ENCODE data around the gene ABCA10.
"Not testable (repeated sequence)": the region's sequence is repeated elsewhere in the genome, so short reads cannot be mapped to it uniquely, and the experiment has no call there.

ABCA10 gene

GRCh38 chr17:69168642-69169041 is 60.0 kb downstream of the ABCA10 start:
- DNase-seq (ENCODE audit: low read depth in 2 of 2) = not testable (repeated sequence)

- no peak for DNase-seq (ENCODE audit: low read depth in 2 of 2)
These were observed 61.7 kb downstream of the ABCA10 start for GRCh38 chr17:69166957-69167356.

- no peak for DNase-seq (ENCODE audit: low read depth in 2 of 2)
These were observed 64.4 kb downstream of the ABCA10 start for GRCh38 chr17:69164206-69164605.

- DNase-seq (ENCODE audit: low read depth in 2 of 2) = no peak
These were observed 69.2 kb downstream of the ABCA10 start for GRCh38 chr17:69159418-69159817.

GRCh38 chr17:69154267-69154666 is 74.4 kb downstream of the ABCA10 start:
- DNase-seq (ENCODE audit: low read depth in 2 of 2) = no peak

- DNase-seq (ENCODE audit: low read depth in 2 of 2) = no peak
These were observed 78.3 kb downstream of the ABCA10 start for GRCh38 chr17:69150333-69150732.

- DNase-seq (ENCODE audit: low read depth in 2 of 2) = no peak
These were observed 81.2 kb downstream of the ABCA10 start for GRCh38 chr17:69147460-69147859.

GRCh38 chr17:69144331-69145255 is 84.0 kb downstream of the ABCA10 start:
- DNase-seq (ENCODE audit: low read depth in 2 of 2) = no peak

- DNase-seq (ENCODE audit: low read depth in 2 of 2) = no peak
These were observed 84.9 kb downstream of the ABCA10 start for GRCh38 chr17:69143683-69144231.

- DNase-seq (ENCODE audit: low read depth in 2 of 2) = no peak
These were observed 85.5 kb downstream of the ABCA10 start for GRCh38 chr17:69143151-69143550.

GRCh38 chr17:69142175-69142802 is 86.3 kb downstream of the ABCA10 start:
- DNase-seq (ENCODE audit: low read depth in 2 of 2) = no peak

- DNase-seq (ENCODE audit: low read depth in 2 of 2) = no peak
These were observed 87.0 kb downstream of the ABCA10 start, which contains the start of gene ABCA6 for GRCh38 chr17:69141431-69142174. Gene ABCA6 (minus strand): TSS chr17:69141895. CDS start chr17:69140703, 1,192 bp downstream.

- DNase-seq (ENCODE audit: low read depth in 2 of 2) = no peak
These were observed 94.5 kb downstream of the ABCA10 start for GRCh38 chr17:69134112-69134511.

GRCh38 chr17:69130627-69131296 is 97.9 kb downstream of the ABCA10 start:
- no peak for DNase-seq (ENCODE audit: low read depth in 2 of 2)

- DNase-seq (ENCODE audit: low read depth in 2 of 2) = no peak
These were observed 105.0 kb downstream of the ABCA10 start for GRCh38 chr17:69123626-69124025.

- DNase-seq (ENCODE audit: low read depth in 2 of 2) = no peak
These were observed 106.6 kb downstream of the ABCA10 start for GRCh38 chr17:69122065-69122464.

- DNase-seq (ENCODE audit: low read depth in 2 of 2) = no peak
These were observed 110.5 kb downstream of the ABCA10 start for GRCh38 chr17:69117855-69118784.

- DNase-seq (ENCODE audit: low read depth in 2 of 2) = no peak
These were observed 116.8 kb downstream of the ABCA10 start for GRCh38 chr17:69111794-69112193.

- no peak for DNase-seq (ENCODE audit: low read depth in 2 of 2)
These were observed 122.5 kb downstream of the ABCA10 start for GRCh38 chr17:69105907-69106730.
